ENCODE results near the gene UBXN7.
"Not testable (repeated sequence)": the region's sequence is repeated elsewhere in the genome, so short reads cannot be mapped to it uniquely, and the experiment has no call there.

UBXN7 gene

GRCh38 chr3:196432137-196432879 is at the start of gene UBXN7:
UBXN7 (minus strand) TSS chr3:196432427; CDS start chr3:196432399, 28 bp downstream.
- TF ChIP-seq CTCF (IDR thresholded peaks at IDR 0.05; ENCODE audit: extremely low read depth, missing control alignments): no peak
- peak; percentile 97 for DNase-seq (ENCODE audit: low spot score)

GRCh38 chr3:196477678-196478077 is 45.5 kb upstream of the UBXN7 start:
- DNase-seq (ENCODE audit: low spot score): no peak
- TF ChIP-seq CTCF (IDR thresholded peaks at IDR 0.05; ENCODE audit: extremely low read depth, missing control alignments): no peak

GRCh38 chr3:196472286-196472685 is 40.1 kb upstream of the UBXN7 start:
- no peak for DNase-seq (ENCODE audit: low spot score)
- TF ChIP-seq CTCF (IDR thresholded peaks at IDR 0.05; ENCODE audit: extremely low read depth, missing control alignments): no peak

- no peak for DNase-seq (ENCODE audit: low spot score)
- no peak for TF ChIP-seq CTCF (IDR thresholded peaks at IDR 0.05; ENCODE audit: extremely low read depth, missing control alignments)
Measured at GRCh38 chr3:196471551-196471950, 39.3 kb upstream of the UBXN7 start.

- not testable (repeated sequence) for DNase-seq (ENCODE audit: low spot score)
Measured at GRCh38 chr3:196470182-196470581, 38.0 kb upstream of the UBXN7 start.

- no peak for DNase-seq (ENCODE audit: low spot score)
Measured at GRCh38 chr3:196463804-196464203, 31.6 kb upstream of the UBXN7 start.

GRCh38 chr3:196463478-196463756 is 31.2 kb upstream of the UBXN7 start:
- TF ChIP-seq CTCF (IDR thresholded peaks at IDR 0.05; ENCODE audit: extremely low read depth, missing control alignments): no peak
- no peak for DNase-seq (ENCODE audit: low spot score)

More at GRCh38 chr3:196463804-196464203, 31.6 kb upstream of the UBXN7 start:
- TF ChIP-seq CTCF (IDR thresholded peaks at IDR 0.05; ENCODE audit: extremely low read depth, missing control alignments): no peak

- DNase-seq (ENCODE audit: low spot score): peak; percentile 18
Measured at GRCh38 chr3:196462680-196463477, 30.7 kb upstream of the UBXN7 start.

Data from GM20000 (cell line).